Hepatocyte (in vitro differentiated cells): ENCODE data around the gene CACNB4.

Experiments
- EZH2 ChIP-seq: fragments of 200-600 bp; sonication (generic); IDR thresholded peaks from 2 replicates; pipeline ENCODE4 v1.6.1; 2016; ENCODE audit warnings: antibody characterized with exemption, mild to moderate bottlenecking, borderline replicate concordance
- TF ChIP-seq, protein P1 (sequence below): fragments of 200-600 bp; sonication (generic); IDR thresholded peaks from 2 replicates; pipeline ENCODE4 v1.5.1; 2016; ENCODE audit warnings: antibody characterized with exemption, mild to moderate bottlenecking; ENCODE audit not compliant: poor library complexity

DNA sequence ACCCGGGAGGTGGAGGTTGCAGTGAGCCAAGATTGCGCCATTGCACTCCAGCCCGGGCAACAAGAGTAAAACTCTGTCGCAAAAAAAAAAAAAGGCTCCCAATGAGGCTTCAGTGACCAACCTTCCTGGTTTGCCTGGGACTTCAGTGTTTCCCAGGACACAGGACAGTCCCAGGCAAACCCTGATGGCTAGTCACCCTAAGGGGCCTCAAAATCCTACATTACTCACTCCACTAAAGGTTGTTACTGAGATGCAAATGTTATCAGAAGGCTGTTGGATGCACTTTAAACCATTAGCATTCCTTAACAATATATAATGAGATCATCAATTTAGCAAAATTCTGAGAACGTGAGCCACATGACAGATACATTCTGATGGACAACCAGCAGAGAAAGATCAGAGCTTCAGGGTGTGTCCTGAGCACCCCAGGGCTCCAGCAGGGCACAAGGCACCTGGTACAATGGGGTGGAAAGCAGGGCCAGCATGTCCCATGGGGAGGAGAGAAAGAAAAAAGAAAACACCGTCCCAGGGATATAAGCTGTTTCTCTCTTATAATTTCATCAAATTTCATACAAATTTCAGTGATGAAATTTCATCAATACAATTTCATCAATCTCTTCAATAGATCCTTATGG is 152.5 kb downstream of the CACNB4 start:
- TF ChIP-seq, protein P1, sequence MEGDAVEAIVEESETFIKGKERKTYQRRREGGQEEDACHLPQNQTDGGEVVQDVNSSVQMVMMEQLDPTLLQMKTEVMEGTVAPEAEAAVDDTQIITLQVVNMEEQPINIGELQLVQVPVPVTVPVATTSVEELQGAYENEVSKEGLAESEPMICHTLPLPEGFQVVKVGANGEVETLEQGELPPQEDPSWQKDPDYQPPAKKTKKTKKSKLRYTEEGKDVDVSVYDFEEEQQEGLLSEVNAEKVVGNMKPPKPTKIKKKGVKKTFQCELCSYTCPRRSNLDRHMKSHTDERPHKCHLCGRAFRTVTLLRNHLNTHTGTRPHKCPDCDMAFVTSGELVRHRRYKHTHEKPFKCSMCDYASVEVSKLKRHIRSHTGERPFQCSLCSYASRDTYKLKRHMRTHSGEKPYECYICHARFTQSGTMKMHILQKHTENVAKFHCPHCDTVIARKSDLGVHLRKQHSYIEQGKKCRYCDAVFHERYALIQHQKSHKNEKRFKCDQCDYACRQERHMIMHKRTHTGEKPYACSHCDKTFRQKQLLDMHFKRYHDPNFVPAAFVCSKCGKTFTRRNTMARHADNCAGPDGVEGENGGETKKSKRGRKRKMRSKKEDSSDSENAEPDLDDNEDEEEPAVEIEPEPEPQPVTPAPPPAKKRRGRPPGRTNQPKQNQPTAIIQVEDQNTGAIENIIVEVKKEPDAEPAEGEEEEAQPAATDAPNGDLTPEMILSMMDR = no peak
- no peak for TF ChIP-seq EZH2
